GM21825 (cell line): ENCODE measurements around the gene SLC25A25.
"Not testable (repeated sequence)": the region's sequence is repeated elsewhere in the genome, so short reads cannot be mapped to it uniquely, and the experiment has no call there.

Source experiments
- ATAC-seq: cut with Tn5 transposase; IDR thresholded peaks from one replicate; pipeline ENCODE4 v1.9.1; 2021; ENCODE audit warnings: mild to moderate bottlenecking, moderate library complexity; ENCODE audit not compliant: unreplicated experiment

Gene SLC25A25

GRCh38 chr9:128051932-128052709, 15.9 kb upstream of the SLC25A25 start:
- ATAC-seq: no peak

GRCh38 chr9:128053560-128053959, 14.5 kb upstream of the SLC25A25 start:
- no peak for ATAC-seq

GRCh38 chr9:128054087-128054486, 13.9 kb upstream of the SLC25A25 start:
- ATAC-seq: no peak

- no peak for ATAC-seq
These were observed 12.5 kb upstream of the SLC25A25 start for GRCh38 chr9:128055344-128056040.

- ATAC-seq: no peak
These were observed 11.9 kb upstream of the SLC25A25 start for GRCh38 chr9:128056086-128056485.

- no peak for ATAC-seq
These were observed 10.9 kb upstream of the SLC25A25 start for GRCh38 chr9:128056887-128057723.

GRCh38 chr9:128057724-128058409, 10.2 kb upstream of the SLC25A25 start:
- ATAC-seq: no peak

- ATAC-seq: no peak
These were observed 8.6 kb upstream of the SLC25A25 start for GRCh38 chr9:128059365-128059983.

- ATAC-seq: no peak
These were observed 6.6 kb upstream of the SLC25A25 start for GRCh38 chr9:128061275-128061960.

- ATAC-seq: no peak
These were observed 5.8 kb upstream of the SLC25A25 start for GRCh38 chr9:128062279-128062678.

GRCh38 chr9:128062846-128063831, 4.9 kb upstream of the SLC25A25 start:
- no peak for ATAC-seq

- no peak for ATAC-seq
These were observed 1.9 kb upstream of the SLC25A25 start for GRCh38 chr9:128065907-128066712.

GRCh38 chr9:128066713-128067644, 1.1 kb upstream of the SLC25A25 start, which contains the start of gene NAIF1:
Gene NAIF1, minus strand, starts transcription at chr9:128067320. Its CDS starts 219 bp downstream, at chr9:128067101.
- peak; percentile 56 for ATAC-seq

GRCh38 chr9:128068386-128069205, 564 bp downstream of the SLC25A25 start:
- ATAC-seq: peak; percentile 10

GRCh38 chr9:128070874-128071273, 2.8 kb downstream of the SLC25A25 start:
- ATAC-seq: no peak

- ATAC-seq: not testable (repeated sequence)
These were observed 3.4 kb downstream of the SLC25A25 start for GRCh38 chr9:128071475-128071874.
